Endometrial microvascular endothelial cells (primary cell): ENCODE results near the gene ZNF654. TPM values are rescaled to one million over a fixed set of nuclear protein-coding genes. Genes with fewer than 3 reads are reported as not detected.

Source experiments
- in situ Hi-C: cut with HindIII; loops from 2 replicates; pipeline ENCODE4 v1.10.0; 2017; ENCODE audit warnings: low sequenced_read_pairs, low pct_unique_long_range_greater_than_20kb; ENCODE audit errors: inconsistent ontology term
- total RNA-seq: library from RNA; depleted of rRNA; stranded (reverse); fragments of >200 nt; gene quantifications from one replicate; pipeline ENCODE4 v1.2.3, GENCODE V29; 2015; ENCODE audit errors: inconsistent ontology term

The ZNF654 gene
- total RNA-seq, 1 donor from 2014 or later = 12.6 TPM

DNA sequence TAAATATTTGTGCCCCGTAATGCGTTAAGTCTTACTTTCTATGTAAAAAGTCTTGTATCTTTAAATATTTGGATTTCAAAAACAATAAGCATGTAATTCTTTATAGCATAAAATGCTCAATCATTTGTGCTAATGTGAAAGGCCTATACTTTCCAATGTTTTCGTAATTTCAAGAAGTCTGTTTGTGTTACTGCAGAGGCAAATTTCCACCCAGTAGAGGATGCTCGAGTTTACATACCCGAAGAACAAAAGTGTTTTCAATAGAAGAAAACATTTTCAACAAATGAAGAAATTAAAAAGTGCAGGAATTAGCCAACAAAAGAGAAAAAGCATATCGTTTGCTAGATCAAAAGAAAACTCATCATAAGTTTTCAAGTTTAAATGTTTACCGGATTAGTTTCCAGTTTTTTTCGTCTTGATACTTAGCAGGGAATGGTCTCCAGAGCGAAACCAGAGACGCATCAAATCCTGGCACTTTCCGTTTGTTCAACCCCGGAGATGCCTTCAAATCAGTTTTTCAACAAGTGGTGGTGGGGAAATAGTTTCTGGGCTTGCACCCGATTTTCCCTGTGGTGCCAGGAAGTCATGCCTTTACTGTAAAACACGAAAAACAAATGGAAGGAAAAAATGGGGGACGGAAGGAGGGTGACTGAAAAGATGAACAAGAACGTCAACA, 1.3 kb upstream of the ZNF654 start:
- in situ Hi-C loops = no loop called here

- in situ Hi-C loops = no loop called here
Measured at GRCh38 chr3:88058306-88058580, 812 bp upstream of the ZNF654 start.

DNA sequence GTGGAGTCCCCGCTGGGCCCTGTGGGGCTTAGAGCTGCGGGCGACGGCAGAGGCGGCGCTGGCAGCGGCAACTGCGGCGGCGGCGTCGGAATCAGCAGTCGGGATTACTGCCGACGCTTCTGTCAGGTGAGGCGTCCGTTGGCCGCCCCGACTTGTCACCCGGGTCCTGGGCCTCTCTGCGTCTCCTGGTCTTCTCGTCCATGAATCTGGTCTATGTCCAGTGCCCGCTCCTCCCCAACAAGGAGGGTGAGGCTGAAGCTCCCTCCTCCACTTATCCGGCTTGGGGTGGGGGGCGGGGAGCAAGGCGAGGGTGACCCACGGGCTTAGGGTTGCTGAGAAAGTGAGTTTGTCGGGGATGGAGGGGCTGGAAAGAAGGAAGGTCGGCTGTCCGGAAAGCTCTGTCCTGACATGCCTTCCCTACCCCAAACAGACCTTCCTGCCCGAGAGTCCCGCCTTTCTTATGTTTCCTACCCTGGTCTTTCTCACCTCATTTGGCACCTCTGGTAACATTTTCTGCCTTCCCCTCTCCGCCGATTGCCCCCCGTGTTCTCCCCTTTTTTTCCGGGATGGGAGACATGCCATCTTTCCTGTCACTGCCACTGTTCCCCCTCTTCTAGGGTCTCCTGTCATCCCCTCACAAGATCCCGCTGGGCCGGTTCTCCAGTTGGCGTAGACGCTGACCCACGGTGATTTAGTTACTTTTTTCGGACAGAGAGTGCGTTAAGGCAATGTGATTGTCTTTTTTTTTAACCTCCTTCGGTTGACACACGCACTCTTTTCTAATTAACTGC, 520 bp downstream of the ZNF654 start:
- in situ Hi-C loops = no loop called here

GRCh38 chr3:88061746-88062145, 2.7 kb downstream of the ZNF654 start:
- in situ Hi-C loops = no loop called here

- in situ Hi-C loops = no loop called here
Measured at GRCh38 chr3:88075072-88075471, 16.0 kb downstream of the ZNF654 start.

- in situ Hi-C loops = no loop called here
Measured at GRCh38 chr3:88075497-88075896, 16.4 kb downstream of the ZNF654 start.

DNA sequence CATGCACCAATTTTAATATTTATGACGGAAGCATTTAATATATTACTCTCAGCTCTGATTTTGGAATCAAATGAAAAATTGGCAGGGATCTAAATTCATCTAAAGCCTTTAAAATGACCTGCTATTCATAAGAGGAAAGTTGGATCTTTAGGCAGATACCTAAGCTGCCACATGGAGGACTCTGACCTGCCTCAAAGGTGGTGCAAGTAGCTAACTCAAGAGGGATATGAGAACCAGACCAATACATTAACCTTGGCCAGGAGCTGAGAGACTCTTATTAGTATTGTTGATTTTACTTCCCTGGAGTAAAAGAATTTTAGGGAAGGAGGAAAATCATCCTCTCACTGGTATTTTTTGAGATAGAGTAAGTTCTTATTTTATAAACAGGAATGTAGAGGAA, 17.7 kb downstream of the ZNF654 start:
- in situ Hi-C loops = no loop called here

GRCh38 chr3:88078932-88079331, 19.9 kb downstream of the ZNF654 start:
- in situ Hi-C loops = no loop called here

- in situ Hi-C loops = no loop called here
Measured at GRCh38 chr3:88082854-88083253, 23.8 kb downstream of the ZNF654 start.

- in situ Hi-C loops = no loop called here
Measured at GRCh38 chr3:88084097-88084501, 25.0 kb downstream of the ZNF654 start.

- in situ Hi-C loops = no loop called here
Measured at GRCh38 chr3:88090681-88091080, 31.6 kb downstream of the ZNF654 start.

DNA sequence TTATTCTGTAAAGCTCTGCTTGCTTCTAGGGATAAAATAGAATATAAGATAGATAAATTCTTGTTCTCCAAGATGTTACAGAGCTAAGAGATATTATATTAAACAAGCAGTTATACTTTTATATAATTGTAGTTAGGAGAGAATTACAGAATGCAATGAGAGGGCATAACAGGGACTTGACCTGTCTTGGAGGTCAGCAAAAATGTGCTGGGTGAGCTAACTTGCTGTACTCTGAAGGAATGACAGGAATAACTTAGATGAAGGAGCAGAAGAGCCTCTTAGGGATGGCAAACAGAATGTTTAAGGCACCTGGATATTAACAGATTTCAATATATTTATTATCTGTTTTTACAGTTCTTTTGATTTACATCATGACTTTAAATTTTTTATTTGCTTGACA, 33.2 kb downstream of the ZNF654 start:
- in situ Hi-C loops = no loop called here

DNA sequence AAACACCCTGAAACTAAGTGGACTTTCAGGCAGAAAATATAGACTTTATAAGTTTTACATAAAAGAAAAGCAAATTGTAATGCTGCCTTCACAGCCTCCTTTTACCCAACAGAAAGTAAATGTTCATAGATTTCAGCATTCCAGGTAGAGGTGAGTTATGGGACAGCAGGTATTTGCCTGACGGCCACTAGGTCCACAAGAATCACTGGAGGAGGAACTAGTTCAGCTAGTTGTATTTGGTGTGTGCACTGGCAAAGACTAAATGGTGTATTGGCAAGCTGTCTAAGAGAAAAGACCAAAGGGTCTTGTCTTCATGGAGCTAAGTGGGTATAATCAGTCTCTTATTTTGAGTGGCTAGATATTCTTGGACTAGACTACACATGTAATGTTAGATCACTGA, 34.2 kb downstream of the ZNF654 start:
- in situ Hi-C loops = no loop called here

DNA sequence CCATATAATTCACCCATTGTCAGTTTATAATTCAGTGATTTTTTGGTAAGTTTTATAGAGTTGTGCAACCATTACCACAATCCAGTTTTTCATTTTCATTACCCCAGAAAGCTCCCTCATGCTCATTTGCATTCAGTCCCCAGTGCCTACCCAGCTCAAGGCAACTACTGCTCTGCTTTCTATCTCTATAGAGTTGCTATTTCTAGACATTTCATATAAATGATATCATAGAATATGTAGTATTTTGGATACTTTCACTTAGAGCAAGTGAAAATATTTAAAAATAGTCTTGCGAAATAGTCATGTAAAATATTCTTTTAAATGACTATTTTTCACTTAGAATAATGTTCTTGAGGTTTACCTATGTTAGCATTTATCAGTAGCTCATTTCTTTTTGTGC, 42.1 kb downstream of the ZNF654 start:
- in situ Hi-C loops = no loop called here

DNA sequence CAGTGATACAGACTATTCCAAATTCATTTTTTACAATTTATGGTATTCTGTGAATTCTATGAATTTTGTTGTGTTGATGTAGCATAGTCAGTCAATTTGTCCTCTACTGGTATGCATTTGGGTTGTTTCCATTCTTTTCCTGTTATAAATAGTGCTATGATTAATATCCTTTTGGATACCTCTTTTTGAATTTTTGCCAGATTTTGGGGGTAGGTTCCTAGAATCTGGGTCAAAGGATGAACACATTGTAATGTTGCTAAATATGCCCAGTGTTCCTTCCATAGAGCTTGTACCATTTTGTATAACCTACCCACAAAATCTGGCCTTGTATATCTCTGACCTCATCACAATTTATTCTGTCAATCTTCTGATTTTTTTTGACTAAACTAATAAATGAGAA, 46.3 kb downstream of the ZNF654 start:
- in situ Hi-C loops = no loop called here

GRCh38 chr3:88112289-88112688, 53.2 kb downstream of the ZNF654 start:
- in situ Hi-C loops = no loop called here

- in situ Hi-C loops = no loop called here
Measured at GRCh38 chr3:88113311-88114162, 54.5 kb downstream of the ZNF654 start.

DNA sequence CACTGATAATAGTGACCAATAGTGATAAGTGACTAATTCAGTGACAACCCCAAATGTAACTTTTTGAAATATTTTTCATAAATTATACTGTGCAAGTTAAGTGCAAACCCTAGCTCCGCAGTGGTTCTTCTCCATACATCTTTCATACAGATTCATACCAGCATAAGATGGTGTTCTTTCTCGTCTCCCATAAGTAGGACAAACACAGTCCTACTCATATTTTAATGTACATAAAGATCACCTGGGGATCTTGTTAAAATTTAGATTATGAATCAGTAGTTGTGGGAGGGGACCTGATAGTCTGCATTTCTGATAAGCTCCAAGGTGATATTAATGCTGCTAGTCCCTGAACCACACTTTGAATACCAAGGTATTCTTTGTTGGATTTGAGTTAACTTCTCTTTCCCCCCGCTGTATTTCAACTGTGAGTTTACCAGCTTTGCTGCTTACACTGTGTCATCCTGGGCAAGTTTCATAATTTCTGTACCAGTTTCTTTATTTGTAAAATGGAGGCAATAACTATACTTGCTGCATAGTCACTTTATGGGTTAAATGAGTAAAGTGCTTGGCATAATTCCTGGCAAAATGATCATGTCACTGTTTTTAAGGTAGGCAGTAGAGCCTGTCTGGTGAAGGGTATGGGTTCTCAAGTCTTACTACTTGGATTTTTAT, 56.0 kb downstream of the ZNF654 start:
- in situ Hi-C loops = no loop called here

DNA sequence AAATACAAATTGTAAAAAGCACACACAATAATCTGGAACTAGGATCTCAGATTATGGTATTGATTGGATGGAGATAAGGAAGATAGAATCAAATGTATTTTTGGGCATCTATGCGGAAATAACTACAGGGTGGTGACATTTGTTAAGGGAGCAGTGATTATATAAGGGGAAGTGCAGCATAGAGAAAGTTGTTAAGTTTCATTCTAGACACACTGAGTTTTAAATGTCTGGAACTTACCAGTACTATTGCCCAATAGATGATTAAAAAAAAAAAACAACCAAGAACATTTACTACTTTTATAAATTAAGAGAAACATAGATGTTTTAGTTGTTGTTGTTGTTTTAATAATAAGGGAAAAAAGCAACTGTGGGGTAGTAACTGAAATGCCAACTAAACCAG, 58.6 kb downstream of the ZNF654 start:
- in situ Hi-C loops = no loop called here
